ENCODE results near the gene SPNS3. TPM values are rescaled to one million over a fixed set of nuclear protein-coding genes. Genes with fewer than 3 reads are reported as not detected.

The SPNS3 gene
- total RNA-seq, 2 experiments from 2014 or later: 6.4 to 8.4 TPM

DNA sequence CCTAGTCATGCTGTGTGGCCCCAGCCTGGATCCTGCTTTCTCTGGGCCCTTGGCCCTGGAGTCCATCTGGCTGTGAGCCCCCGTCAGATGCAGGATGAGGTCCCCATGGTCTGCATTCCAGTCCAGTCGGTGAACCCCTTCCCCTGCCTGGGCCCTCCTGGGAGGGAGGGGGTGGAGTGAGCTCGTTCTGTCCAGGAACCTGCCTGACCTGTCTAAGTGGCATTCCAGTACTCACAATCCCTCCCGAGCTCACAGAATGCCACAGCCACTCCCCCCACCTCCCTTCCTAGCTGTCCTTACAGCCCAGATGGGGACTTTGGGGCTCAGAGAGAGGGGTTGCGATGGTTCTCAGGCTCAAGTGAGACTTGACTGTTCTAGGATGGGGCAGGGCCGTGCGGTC is 80.5 kb downstream of the SPNS3 start:
- Mint-ChIP-seq H3K27ac (no peak overlapping the region), H3K4me1 (peaks cover 8% of the 10 kb centered on the region), H3K27me3 (no peaks in the 10 kb centered on the region), H3K9me3 (ENCODE audit: low read depth) (no peaks in the 10 kb centered on the region), H3K4me3 (no peak overlapping the region), H3K36me3 (ENCODE audit: low read depth) (no peaks in the 10 kb centered on the region)
- ChIA-PET CTCF (interaction anchor here (0.7 kb wide), 1 partner anchor 177 kb away, joined by 3 read pairs; no protein-coding TSS in a partner anchor), POLR2A (no interaction called here)
- DNase-seq: no peak
- intact Hi-C loops (cut with DNase I, micrococcal nuclease): no loop called here
- ATAC-seq: no peak

GRCh38 chr17:4514779-4515178 is 81.0 kb downstream of the SPNS3 start:
- intact Hi-C loops (cut with DNase I, micrococcal nuclease): no loop called here
- CTCF ChIA-PET: no interaction called here
- no peaks in the 10 kb centered on the region for H3K36me3 Mint-ChIP-seq (ENCODE audit: low read depth)
- no peak overlapping the region for H3K27ac Mint-ChIP-seq
- ATAC-seq (no peak), DNase-seq (no peak)
- POLR2A ChIA-PET: no interaction called here
- no peak overlapping the region for H3K4me3 Mint-ChIP-seq
- H3K9me3 Mint-ChIP-seq (ENCODE audit: low read depth): no peaks in the 10 kb centered on the region
- peaks cover 2% of the 10 kb centered on the region for H3K4me1 Mint-ChIP-seq
- no peaks in the 10 kb centered on the region for H3K27me3 Mint-ChIP-seq

- Mint-ChIP-seq H3K27ac (no peak overlapping the region), H3K9me3 (ENCODE audit: low read depth) (no peaks in the 10 kb centered on the region), H3K4me3 (no peak overlapping the region)
Observed at GRCh38 chr17:4515501-4515900, 81.8 kb downstream of the SPNS3 start.

DNA sequence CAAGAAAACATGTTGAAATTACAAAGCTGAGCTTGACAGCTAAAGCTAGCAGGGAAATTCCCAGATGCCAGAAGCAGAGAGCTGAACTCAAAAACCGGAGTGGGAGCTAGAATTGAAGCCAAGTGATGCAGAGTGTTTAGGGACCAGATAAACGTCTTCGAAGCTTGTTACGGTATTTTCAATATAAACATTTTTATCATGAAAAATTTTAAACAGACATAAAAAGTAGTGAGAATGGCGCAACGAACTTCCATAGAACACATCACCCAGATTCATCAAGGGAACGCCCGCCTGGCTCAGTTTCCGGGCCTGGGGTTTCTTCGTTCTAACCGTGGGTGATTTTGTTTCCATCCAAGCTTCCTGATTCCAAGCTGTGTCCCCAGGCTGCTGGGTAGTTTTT is 83.0 kb downstream of the SPNS3 start:
- CTCF ChIA-PET: interaction anchor here (0.8 to 1.2 kb wide), 3 partner anchors 16 to 265 kb away, joined by 3 to 4 read pairs (median 3); no protein-coding TSS in a partner anchor
- ATAC-seq (no peak), DNase-seq (no peak)
- Mint-ChIP-seq H3K4me1 (no peaks in the 10 kb centered on the region), H3K4me3 (no peak overlapping the region), H3K9me3 (ENCODE audit: low read depth) (no peaks in the 10 kb centered on the region), H3K27ac (no peak overlapping the region), H3K36me3 (ENCODE audit: low read depth) (no peaks in the 10 kb centered on the region), H3K27me3 (no peaks in the 10 kb centered on the region)
- POLR2A ChIA-PET: no interaction called here
- intact Hi-C loops (cut with DNase I, micrococcal nuclease): no loop called here

More at GRCh38 chr17:4515501-4515900, 81.8 kb downstream of the SPNS3 start:
- peaks cover 1% of the 10 kb centered on the region for H3K4me1 Mint-ChIP-seq
- no peak for ATAC-seq
- no peaks in the 10 kb centered on the region for H3K36me3 Mint-ChIP-seq (ENCODE audit: low read depth)
- CTCF ChIA-PET: no interaction called here
- POLR2A ChIA-PET: no interaction called here
- DNase-seq: no peak
- H3K27me3 Mint-ChIP-seq: no peaks in the 10 kb centered on the region
- intact Hi-C loops (cut with DNase I, micrococcal nuclease): no loop called here

GRCh38 chr17:4518901-4519300 is 85.2 kb downstream of the SPNS3 start:
- H3K4me3 Mint-ChIP-seq: no peak overlapping the region
- intact Hi-C loops (cut with DNase I, micrococcal nuclease): no loop called here
- no peak for ATAC-seq
- no peaks in the 10 kb centered on the region for H3K36me3 Mint-ChIP-seq (ENCODE audit: low read depth)
- no peaks in the 10 kb centered on the region for H3K9me3 Mint-ChIP-seq (ENCODE audit: low read depth)
- DNase-seq: no peak
- no peak overlapping the region for H3K27ac Mint-ChIP-seq
- H3K4me1 Mint-ChIP-seq: no peaks in the 10 kb centered on the region
- H3K27me3 Mint-ChIP-seq: no peaks in the 10 kb centered on the region
- CTCF ChIA-PET: no interaction called here
- POLR2A ChIA-PET: no interaction called here

DNA sequence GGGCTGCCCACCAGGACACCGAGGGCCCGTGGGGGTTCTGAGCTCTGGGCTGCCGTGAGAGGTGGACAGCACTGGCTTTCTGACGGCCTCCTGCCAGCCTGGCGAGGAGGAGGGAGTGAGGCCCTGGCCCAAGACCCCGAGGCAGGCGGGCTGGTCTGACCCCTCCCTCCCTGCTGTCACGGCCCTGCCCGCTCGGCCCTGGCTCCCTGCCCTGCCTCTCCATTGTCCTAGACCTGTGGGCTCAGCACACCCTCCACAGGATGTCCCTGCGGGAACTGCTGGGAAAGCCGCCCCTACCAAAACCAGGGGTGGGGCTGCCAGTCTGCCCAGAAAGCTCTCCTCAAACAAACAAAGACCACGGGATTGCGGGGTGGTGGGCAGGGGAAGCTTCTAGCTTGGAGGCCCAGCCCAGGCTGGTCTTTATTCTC is 85.6 kb downstream of the SPNS3 start:
- H3K27ac Mint-ChIP-seq: no peak overlapping the region
- H3K9me3 Mint-ChIP-seq (ENCODE audit: low read depth): no peaks in the 10 kb centered on the region
- intact Hi-C loops (cut with DNase I, micrococcal nuclease): no loop called here
- ChIA-PET CTCF (no interaction called here), POLR2A (no interaction called here)
- no peaks in the 10 kb centered on the region for H3K4me1 Mint-ChIP-seq
- no peak for ATAC-seq
- no peaks in the 10 kb centered on the region for H3K27me3 Mint-ChIP-seq
- no peak overlapping the region for H3K4me3 Mint-ChIP-seq
- no peaks in the 10 kb centered on the region for H3K36me3 Mint-ChIP-seq (ENCODE audit: low read depth)
- no peak for DNase-seq

- no peaks in the 10 kb centered on the region for H3K4me1 Mint-ChIP-seq
- no peak overlapping the region for H3K27ac Mint-ChIP-seq
- no peak overlapping the region for H3K4me3 Mint-ChIP-seq
- CTCF ChIA-PET: interaction anchor here (0.7 kb wide), 1 partner anchor 793 kb away, joined by 3 read pairs; no protein-coding TSS in a partner anchor
- intact Hi-C loops (cut with DNase I, micrococcal nuclease): no loop called here
- DNase-seq (no peak), ATAC-seq (no peak)
- H3K27me3 Mint-ChIP-seq: no peaks in the 10 kb centered on the region
- POLR2A ChIA-PET: no interaction called here
- H3K36me3 Mint-ChIP-seq (ENCODE audit: low read depth): no peaks in the 10 kb centered on the region
- no peaks in the 10 kb centered on the region for H3K9me3 Mint-ChIP-seq (ENCODE audit: low read depth)
Observed at GRCh38 chr17:4520060-4520893, 86.5 kb downstream of the SPNS3 start.

DNA sequence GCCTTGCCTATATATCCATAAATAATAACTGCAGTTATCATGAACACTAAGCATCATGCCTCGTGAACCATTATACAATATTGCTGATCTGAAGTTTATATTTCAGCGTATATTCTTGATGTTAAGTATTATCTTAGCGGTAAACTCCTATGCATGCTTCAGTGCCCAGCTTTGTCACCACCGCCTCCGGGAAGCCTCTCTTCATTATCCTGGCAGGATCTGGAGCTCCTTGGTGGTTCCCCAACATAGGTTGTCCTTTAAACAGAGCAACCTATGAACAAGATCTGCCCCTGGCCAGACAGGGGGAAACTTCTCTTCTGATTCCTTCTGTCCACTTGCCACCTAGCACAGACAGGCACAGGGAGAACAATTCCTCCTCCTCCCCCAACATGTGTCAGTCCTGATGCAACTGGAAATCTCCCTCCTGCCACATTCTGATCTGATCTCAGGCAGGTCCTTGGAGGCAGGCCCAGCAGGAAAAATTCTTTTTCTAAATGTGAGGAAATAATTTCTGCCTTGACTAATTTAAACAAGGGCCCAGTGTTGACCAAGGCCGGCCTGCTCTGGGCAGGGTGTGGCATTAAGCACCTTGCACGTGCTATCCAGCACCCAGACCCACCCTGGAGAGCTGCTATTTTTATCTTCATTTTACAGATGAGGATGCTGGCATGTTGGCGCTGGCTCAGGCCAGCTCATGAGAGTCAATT is 87.3 kb downstream of the SPNS3 start:
- no peaks in the 10 kb centered on the region for H3K4me1 Mint-ChIP-seq
- CTCF ChIA-PET: no interaction called here
- intact Hi-C loops (cut with DNase I, micrococcal nuclease): no loop called here
- no peaks in the 10 kb centered on the region for H3K36me3 Mint-ChIP-seq (ENCODE audit: low read depth)
- no peaks in the 10 kb centered on the region for H3K27me3 Mint-ChIP-seq
- no peak overlapping the region for H3K27ac Mint-ChIP-seq
- ATAC-seq: no peak
- POLR2A ChIA-PET: no interaction called here
- no peak for DNase-seq
- no peaks in the 10 kb centered on the region for H3K9me3 Mint-ChIP-seq (ENCODE audit: low read depth)
- H3K4me3 Mint-ChIP-seq: no peak overlapping the region

DNA sequence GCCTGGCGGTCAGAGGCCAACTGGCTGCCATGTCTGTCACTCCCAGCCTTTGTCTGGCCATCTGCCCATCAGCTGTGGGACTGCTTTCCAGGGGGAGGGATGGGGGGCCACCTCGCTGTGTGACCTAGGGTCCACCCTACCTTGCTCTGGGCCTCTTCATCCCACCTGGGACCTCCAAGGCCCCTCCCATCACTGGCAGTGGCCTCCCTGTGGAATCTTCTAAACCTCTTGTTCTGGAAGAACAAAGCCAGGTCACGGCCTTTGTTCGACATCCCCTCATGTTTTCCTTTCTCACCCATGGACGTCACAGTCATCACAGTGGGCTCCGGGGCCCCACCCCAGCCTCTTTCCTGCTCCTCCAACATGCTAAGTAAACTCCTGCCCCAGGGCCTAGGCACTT is 88.9 kb downstream of the SPNS3 start:
- ATAC-seq (no peak), DNase-seq (no peak)
- intact Hi-C loops (cut with DNase I, micrococcal nuclease): no loop called here
- no peak overlapping the region for H3K27ac Mint-ChIP-seq
- no peaks in the 10 kb centered on the region for H3K27me3 Mint-ChIP-seq
- ChIA-PET CTCF (no interaction called here), POLR2A (no interaction called here)
- no peaks in the 10 kb centered on the region for H3K36me3 Mint-ChIP-seq (ENCODE audit: low read depth)
- no peaks in the 10 kb centered on the region for H3K9me3 Mint-ChIP-seq (ENCODE audit: low read depth)
- no peaks in the 10 kb centered on the region for H3K4me1 Mint-ChIP-seq
- no peak overlapping the region for H3K4me3 Mint-ChIP-seq

- Mint-ChIP-seq H3K4me1 (no peaks in the 10 kb centered on the region), H3K9me3 (ENCODE audit: low read depth) (no peaks in the 10 kb centered on the region), H3K27ac (no peak overlapping the region), H3K4me3 (no peak overlapping the region), H3K36me3 (ENCODE audit: low read depth) (no peaks in the 10 kb centered on the region), H3K27me3 (no peaks in the 10 kb centered on the region)
- ChIA-PET POLR2A (interaction anchor here (0.6 kb wide), 1 partner anchor 100 kb away, joined by 3 read pairs; no protein-coding TSS in a partner anchor), CTCF (interaction anchor here (1.0 to 1.1 kb wide), 2 partner anchors 25 to 31 kb away, joined by 3 to 5 read pairs; partner anchors contain the start of genes MYBBP1A and SPNS2)
- intact Hi-C loops (cut with DNase I, micrococcal nuclease): no loop called here
- no peak for ATAC-seq
- no peak for DNase-seq
Observed at GRCh38 chr17:4523946-4524345, 90.2 kb downstream of the SPNS3 start.

DNA sequence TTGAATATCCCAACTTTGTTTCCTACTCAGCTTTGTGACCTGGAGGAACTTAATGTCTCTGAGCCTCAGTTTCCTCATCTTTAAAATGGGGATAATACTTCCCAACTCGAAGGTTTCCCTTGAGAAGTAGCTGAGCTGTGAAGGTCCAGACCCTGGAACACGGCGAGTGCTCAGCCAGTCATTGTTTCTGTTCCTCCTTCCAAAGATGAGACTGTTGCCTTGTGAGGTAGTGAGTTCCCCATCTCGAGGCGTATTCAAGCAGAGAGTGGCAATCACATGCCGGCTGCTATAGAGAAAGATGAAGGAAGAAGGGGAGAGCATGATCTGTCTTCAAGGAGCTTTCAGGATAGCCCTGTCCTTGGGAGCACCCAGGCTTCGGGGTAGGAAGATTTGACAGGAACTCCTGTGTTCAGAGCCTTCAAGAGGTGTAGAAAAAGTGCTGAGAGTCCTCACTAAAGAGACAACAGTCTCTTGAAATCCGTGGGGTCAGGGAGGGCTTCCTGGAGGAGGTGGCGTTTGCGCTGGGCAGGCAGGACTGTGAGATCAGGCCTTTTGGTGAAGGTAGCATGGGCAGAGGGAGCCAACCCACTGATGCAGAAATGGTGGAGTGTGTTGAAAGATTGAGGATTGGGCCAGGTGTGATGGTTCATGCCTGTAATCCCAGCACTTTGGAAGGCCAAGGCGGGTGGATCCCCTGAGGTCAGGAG is 92.1 kb downstream of the SPNS3 start:
- Mint-ChIP-seq H3K27ac (no peak overlapping the region), H3K36me3 (ENCODE audit: low read depth) (no peaks in the 10 kb centered on the region), H3K9me3 (ENCODE audit: low read depth) (no peaks in the 10 kb centered on the region), H3K27me3 (no peaks in the 10 kb centered on the region), H3K4me3 (no peak overlapping the region), H3K4me1 (no peaks in the 10 kb centered on the region)
- ATAC-seq (no peak), DNase-seq (no peak)
- POLR2A ChIA-PET: interaction anchor here (1.7 kb wide), 1 partner anchor 11 kb away, joined by 4 read pairs; no protein-coding TSS in a partner anchor
- CTCF ChIA-PET: interaction anchor here (0.6 kb wide), 1 partner anchor 231 kb away, joined by 4 read pairs; no protein-coding TSS in a partner anchor
- intact Hi-C loops (cut with DNase I, micrococcal nuclease): no loop called here

Data from activated CD4-positive, alpha-beta T cell treated with anti-CD3 and anti-CD28 coated beads for 36 hours (primary cell).